ENCODE measurements around the gene EFCAB11. TPM values are rescaled to one million over a fixed set of nuclear protein-coding genes. Genes with fewer than 3 reads are reported as not detected.

The EFCAB11 gene
- total RNA-seq, 4 donors from 2014 or later, result 5.4 to 13.2 (median 6.3) TPM

- Histone ChIP-seq H3K27ac (no peak overlapping the region), H3K9me3 (no peaks in the 10 kb centered on the region), H3K36me3 (no peaks in the 10 kb centered on the region), H3K27me3 (no peaks in the 10 kb centered on the region), H3K4me1 (no peaks in the 10 kb centered on the region), H3K4me3 (replicated peaks in 1 of 3) (no peak overlapping the region)
- intact Hi-C loops (cut with DNase I), result no loop called here
- DNase-seq, result no peak
- TF ChIP-seq, protein P1, sequence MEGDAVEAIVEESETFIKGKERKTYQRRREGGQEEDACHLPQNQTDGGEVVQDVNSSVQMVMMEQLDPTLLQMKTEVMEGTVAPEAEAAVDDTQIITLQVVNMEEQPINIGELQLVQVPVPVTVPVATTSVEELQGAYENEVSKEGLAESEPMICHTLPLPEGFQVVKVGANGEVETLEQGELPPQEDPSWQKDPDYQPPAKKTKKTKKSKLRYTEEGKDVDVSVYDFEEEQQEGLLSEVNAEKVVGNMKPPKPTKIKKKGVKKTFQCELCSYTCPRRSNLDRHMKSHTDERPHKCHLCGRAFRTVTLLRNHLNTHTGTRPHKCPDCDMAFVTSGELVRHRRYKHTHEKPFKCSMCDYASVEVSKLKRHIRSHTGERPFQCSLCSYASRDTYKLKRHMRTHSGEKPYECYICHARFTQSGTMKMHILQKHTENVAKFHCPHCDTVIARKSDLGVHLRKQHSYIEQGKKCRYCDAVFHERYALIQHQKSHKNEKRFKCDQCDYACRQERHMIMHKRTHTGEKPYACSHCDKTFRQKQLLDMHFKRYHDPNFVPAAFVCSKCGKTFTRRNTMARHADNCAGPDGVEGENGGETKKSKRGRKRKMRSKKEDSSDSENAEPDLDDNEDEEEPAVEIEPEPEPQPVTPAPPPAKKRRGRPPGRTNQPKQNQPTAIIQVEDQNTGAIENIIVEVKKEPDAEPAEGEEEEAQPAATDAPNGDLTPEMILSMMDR (IDR thresholded peaks at IDR 0.05), result no peak
- TF ChIP-seq POLR2A (IDR thresholded peaks at IDR 0.05), result no peak
Measured at GRCh38 chr14:89861630-89862029, 92.9 kb downstream of the EFCAB11 start.

DNA sequence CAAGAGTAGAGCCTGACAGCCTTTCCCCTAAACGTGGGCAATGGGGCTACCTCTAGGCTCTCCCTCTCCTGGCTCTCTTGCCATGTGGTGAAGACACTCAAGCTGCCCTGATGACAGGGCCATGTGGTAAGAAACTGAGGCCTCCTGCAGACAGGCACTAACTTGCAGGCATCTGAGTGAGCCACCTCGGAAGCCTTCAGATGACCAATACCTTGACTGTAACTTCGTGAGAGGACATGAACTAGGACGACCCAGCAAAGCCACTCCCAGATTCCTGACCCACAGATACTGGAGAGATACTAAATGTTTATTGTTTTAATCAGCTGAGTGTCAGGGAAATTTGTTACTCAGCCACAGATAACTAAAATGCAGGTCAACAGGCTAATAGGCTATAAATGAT is 96.4 kb downstream of the EFCAB11 start:
- 81 to 87% methylated on average over 4 of the region's 4 CpGs for WGBS, 2 donors
- H3K9me3 ChIP-seq, result no peaks in the 10 kb centered on the region
- DNase-seq, result no peak
- no peaks in the 10 kb centered on the region for H3K4me1 ChIP-seq
- no peaks in the 10 kb centered on the region for H3K36me3 ChIP-seq
- TF ChIP-seq, protein P1 (IDR thresholded peaks at IDR 0.05), result no peak
- TF ChIP-seq POLR2A (IDR thresholded peaks at IDR 0.05), result no peak
- H3K27ac ChIP-seq, result no peak overlapping the region
- no peak overlapping the region for H3K4me3 ChIP-seq (replicated peaks in 1 of 3)
- intact Hi-C loops (cut with DNase I), result no loop called here
- no peaks in the 10 kb centered on the region for H3K27me3 ChIP-seq

DNA sequence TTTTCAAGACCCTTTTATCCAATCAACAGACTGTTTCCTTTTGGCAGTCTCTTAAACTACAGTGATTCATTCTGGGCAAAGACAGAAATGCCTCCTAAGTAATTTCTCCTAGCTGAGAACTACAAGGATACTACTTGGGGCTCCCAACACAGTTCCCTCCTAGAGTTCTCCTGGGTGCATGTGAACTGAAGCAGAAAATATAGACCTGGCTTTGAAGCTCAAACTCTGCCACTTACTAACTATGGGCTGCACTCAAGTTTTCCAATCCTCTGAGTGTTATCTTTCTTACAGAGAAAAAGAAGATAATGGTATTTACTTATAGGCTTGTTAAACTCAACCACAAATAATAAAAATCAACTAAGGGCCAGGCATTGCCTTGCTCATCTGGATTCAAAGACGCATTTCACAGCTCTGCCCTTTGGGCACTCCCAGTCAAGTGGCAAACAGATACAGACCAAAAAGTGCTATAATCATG is 97.6 kb downstream of the EFCAB11 start:
- Histone ChIP-seq H3K9me3 (no peaks in the 10 kb centered on the region), H3K27me3 (no peaks in the 10 kb centered on the region), H3K36me3 (no peaks in the 10 kb centered on the region), H3K27ac (no peak overlapping the region), H3K4me3 (replicated peaks in 1 of 3) (no peak overlapping the region), H3K4me1 (no peaks in the 10 kb centered on the region)
- intact Hi-C loops (cut with DNase I), result no loop called here
- DNase-seq, result no peak
- 100% methylated on average over 1 of the region's 1 CpG for WGBS, 2 donors
- TF ChIP-seq, protein P1 (IDR thresholded peaks at IDR 0.05), result no peak
- no peak for TF ChIP-seq POLR2A (IDR thresholded peaks at IDR 0.05)

GRCh38 chr14:89855961-89856656 is 98.4 kb downstream of the EFCAB11 start:
- TF ChIP-seq, protein P1 (IDR thresholded peaks at IDR 0.05), result no peak
- WGBS, 2 donors, result 90 to 92% methylated on average over 8 of the region's 8 CpGs
- Histone ChIP-seq H3K9me3 (no peaks in the 10 kb centered on the region), H3K27ac (no peak overlapping the region), H3K4me3 (replicated peaks in 1 of 3) (no peak overlapping the region), H3K4me1 (no peaks in the 10 kb centered on the region), H3K27me3 (no peaks in the 10 kb centered on the region), H3K36me3 (no peaks in the 10 kb centered on the region)
- intact Hi-C loops (cut with DNase I), result no loop called here
- DNase-seq, result no peak

DNA sequence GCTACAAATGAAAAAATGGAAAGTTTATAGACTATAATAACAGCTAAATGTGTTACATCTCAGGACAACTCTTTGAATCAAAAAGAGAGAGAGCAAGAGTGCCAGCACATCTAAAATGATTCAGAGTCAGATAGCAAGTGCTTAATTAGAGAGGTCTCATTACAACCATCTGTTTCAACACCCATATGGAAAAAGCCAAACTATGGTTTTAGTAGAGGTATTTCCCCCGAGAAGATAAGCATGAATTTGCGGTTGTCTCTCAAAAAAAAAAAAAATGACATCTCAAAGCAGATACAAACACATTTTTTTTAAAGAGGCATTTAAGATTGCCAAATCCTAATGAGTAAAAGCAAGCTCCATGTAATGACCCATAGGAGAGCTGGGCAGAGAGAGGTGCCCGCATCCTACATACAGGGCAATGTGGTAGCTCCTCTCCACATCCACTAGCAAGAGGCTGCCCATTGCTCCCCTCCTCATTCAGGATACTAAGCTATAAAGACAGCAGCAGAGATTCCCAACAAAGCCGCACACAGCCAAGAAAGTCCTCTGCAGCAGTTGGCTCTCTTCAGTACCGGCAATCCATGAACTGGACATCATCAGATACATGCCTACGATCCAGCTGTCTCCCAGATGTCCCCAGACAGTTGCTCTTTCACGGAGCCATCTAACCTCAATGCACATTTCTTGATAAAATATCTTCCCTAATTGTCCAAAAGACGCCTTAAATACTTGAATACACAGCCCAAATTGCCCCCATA is 100.4 kb downstream of the EFCAB11 start:
- Histone ChIP-seq H3K9me3 (no peaks in the 10 kb centered on the region), H3K36me3 (no peaks in the 10 kb centered on the region), H3K27ac (no peak overlapping the region), H3K27me3 (no peaks in the 10 kb centered on the region), H3K4me1 (no peaks in the 10 kb centered on the region), H3K4me3 (replicated peaks in 1 of 3) (no peak overlapping the region)
- no peak for DNase-seq
- WGBS, 2 donors, result 81 to 84% methylated on average over 8 of the region's 8 CpGs
- TF ChIP-seq POLR2A (IDR thresholded peaks at IDR 0.05), result no peak
- TF ChIP-seq, protein P1 (IDR thresholded peaks at IDR 0.05), result no peak
- intact Hi-C loops (cut with DNase I), result no loop called here

Measured in thyroid gland (tissue), 4 donors.